GM19023 (cell line): Measurements from ENCODE around the gene CTDSPL.
"Not testable (repeated sequence)": the region's sequence is repeated elsewhere in the genome, so short reads cannot be mapped to it uniquely, and the experiment has no call there.

ENCODE experiments used
- ATAC-seq: cut with Tn5 transposase; IDR thresholded peaks from one replicate; pipeline ENCODE4 v1.9.1; 2021; ENCODE audit warnings: mild to moderate bottlenecking, moderate library complexity; ENCODE audit not compliant: unreplicated experiment

Gene CTDSPL

GRCh38 chr3:37985637-37986320, 124.1 kb downstream of the CTDSPL start:
- ATAC-seq: no peak

- no peak for ATAC-seq
These were observed 125.0 kb downstream of the CTDSPL start for GRCh38 chr3:37986479-37987314.

DNA sequence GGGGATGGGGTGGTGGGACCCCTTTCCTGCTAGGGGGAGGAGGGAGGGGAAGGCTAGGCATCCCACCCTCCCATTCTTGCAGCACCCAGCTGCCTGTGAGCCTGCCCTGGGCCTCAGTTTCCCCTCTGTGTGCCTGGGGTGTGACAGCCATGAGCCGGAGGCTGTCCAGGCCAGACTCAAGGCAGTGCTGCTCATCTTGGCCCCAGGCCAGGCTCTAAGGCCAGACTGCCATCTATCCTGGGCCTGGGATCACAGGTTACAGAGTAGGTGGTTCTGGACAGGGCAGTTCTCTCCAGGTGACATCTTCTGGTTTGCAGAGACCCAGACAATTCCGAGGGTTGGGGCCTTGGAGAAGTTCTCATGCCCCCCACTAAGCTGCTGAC, 125.6 kb downstream of the CTDSPL start:
- no peak for ATAC-seq

GRCh38 chr3:37987751-37988179, 126.1 kb downstream of the CTDSPL start:
- ATAC-seq: no peak

DNA sequence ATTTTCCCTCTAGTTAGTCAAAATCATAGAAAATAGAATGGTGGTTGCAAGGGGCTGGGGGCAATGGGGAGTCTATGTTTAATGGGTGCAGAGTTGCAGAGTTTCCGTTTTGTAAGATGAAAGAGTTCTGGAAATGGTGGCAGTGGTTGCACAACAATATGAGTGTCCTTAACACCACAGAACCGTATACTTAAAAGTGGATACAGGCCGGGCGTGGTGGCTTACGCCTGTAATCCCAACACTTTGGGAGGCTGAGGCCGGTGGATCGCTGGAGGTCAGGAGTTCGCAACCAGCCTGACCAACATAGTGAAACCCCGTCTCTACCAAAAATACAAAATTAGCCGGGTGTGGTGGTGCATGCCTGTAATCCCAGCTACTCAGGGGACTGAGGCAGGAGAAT, 126.7 kb downstream of the CTDSPL start:
- not testable (repeated sequence) for ATAC-seq

GRCh38 chr3:37988931-37989525, 127.3 kb downstream of the CTDSPL start:
- no peak for ATAC-seq

DNA sequence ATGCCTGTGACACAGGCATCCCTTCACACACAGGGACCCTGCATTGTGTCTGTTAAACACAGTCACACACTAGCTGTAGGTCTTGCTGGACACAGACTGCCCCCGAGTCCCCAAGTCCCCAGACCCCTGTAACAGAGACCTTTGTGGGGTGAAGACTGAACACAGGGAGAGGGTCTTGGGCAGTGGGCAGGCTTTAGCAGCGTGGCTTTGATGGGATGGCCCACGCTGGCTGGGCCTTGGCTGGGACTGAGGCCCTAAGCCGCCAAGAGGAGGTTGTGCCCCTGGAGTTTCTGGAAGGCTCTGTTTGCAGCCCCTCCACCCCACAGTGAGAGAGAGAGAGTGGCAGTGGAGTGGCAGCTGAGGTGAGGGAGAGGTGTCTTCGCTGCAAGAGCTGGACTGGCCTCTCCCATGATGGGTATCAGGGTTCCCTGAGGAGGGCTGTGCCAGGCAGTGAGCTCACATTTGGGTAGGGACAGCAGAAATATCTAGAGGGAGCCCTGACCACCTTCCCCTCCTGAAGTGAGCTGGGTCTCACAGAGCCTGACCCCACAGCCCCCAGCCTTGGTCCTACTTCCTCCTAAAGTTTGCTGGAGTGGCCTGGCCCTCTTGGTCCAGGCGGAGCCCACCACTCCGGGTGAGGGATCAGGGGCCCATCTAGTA, 128.3 kb downstream of the CTDSPL start:
- no peak for ATAC-seq

DNA sequence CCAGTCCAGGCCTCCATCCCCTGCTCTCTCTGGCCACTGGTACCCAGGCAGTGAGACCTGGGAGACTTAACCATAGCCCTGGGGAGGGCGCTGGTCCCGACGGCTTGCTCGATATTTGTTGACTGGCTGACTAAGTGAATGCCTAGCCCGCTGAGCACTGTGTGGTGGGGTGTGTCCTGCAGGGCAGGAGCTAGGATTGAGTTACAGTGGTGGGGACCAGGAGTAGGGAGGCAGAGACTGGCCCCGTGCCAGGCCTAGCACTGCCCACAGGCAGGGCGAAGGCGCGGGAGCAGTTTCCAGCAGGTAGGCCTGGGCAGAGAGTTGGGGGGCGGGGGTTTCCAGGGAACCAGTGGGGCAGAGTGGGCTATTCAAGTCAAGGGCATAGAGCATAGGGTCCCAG, 128.8 kb downstream of the CTDSPL start, which contains the start of gene VILL:
Gene VILL, plus strand, starts transcription at position 260 of the 400 bp plus-strand sequence. CDS start 2,887 bp downstream, outside the sequence.
- ATAC-seq: no peak

GRCh38 chr3:37991109-37991508, 129.4 kb downstream of the CTDSPL start:
- ATAC-seq: no peak

DNA sequence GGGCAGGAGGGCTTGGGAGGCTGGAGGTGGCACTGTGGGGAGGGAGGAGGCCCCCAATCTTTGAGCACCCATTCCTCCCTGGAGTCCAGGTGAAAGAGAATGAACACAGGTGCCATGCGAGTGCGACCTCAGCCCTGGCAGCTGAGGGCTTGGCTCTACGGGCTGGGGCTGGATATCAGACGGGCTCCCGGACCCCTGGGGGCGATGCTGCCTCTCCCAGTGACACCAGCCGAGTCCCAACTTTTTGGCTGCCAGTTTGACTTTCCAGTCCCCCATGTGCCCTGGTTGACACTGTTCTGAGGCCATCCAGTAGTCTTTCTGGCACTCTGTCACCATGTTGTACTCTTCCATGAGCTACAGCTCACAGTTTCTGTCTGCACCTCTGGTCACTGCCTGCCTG, 130.1 kb downstream of the CTDSPL start:
- no peak for ATAC-seq

DNA sequence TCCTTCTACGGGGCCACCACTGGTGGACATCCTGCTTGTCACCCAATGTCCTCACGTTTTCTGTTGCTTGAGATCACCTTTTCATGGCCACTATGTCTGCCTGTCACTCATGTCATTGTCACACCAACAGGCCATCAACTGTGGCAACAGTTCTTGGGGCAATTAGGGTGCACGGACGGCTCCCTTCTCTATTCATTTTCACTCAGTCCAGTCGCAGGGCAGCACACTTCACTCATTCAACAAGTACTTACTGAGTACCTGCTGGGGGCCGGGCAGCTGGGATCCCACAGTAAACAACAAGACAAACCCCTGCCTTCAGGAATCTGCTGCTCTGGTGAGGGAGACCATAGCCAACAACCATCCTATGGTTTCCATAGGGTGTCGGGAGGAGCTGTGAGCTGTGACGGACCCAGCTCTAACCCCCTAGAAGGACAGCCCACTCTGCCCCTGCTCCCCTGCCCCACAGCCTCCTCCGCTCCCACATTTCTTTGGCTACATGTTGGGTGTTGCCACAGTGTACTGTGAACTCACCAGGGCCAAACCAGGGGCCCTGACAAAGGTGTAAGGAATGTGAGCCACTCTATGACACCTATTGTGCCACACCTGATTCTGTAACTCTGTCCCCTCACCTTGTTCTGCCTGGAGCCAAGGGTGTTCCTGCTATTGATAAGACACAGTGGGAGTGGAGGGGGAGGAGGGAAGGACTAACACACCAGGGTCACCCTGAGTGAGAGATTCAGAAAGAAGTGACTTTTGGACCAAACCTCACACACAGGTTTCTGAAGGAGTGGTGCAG, 130.8 kb downstream of the CTDSPL start:
- no peak for ATAC-seq

- no peak for ATAC-seq
These were observed 131.4 kb downstream of the CTDSPL start for GRCh38 chr3:37993067-37993455.

- ATAC-seq: peak; percentile 1
These were observed 131.8 kb downstream of the CTDSPL start for GRCh38 chr3:37993460-37993819.

GRCh38 chr3:37993820-37994638, 132.3 kb downstream of the CTDSPL start:
- peak; percentile 59 for ATAC-seq

DNA sequence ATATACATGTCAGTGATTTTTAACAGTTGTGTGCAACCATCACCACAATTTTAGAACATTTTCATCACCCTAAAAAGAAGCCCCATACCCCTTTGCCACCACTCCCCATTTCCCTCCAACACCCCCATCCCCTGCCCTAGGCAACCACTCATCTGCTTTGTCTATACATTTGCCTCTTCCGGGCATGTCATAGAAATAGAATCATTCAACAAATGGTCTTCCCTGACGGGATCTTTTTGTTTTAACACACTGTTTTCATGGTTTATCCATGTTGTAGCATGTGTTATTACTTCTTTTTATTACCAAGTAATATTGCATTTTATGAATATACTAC, 132.9 kb downstream of the CTDSPL start:
- no peak for ATAC-seq

DNA sequence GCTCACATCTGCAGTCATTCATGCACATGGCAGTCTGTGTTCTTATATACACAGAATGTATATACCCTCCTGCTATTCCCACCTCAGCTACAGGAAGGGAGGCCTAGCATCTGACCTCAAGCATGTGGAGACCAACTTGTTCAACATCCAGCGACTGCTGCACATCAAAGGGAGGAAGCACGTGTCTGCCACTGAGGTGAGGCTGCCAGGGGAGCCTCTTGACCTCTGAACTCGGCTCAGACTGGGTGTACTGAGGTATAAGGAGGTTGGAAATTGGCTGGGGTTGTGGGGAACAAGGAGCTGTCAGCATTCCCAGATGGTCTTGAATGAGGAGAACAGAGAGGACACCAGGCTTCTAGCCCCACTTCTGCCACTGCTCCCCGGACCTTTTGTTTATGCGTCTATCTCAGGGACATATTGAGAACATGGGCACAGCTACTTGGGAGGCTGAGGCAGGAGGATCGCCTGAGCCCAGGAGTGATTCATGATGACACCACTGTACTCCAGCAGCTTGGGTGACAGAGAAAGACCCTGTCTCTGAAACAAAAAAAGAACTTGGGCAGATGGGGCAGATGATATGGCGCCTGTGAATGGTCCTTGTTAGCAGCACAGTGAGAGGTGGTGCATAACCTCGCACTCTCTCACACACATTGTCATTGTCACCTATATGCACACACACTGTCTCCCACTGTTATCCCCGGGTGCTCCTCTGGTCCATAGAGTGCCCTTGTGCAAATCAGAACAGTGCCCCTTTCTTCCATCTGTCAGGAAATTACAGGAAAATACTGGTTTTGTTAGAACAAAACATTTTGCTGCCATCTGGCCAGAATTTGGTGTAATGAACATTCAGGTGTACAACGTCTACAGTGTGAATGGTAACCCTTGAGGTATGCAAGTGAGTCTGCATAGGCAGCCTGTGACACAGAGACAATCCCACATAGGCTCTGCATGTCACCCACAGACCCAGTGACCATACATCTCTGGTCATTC, 134.3 kb downstream of the CTDSPL start:
- no peak for ATAC-seq

DNA sequence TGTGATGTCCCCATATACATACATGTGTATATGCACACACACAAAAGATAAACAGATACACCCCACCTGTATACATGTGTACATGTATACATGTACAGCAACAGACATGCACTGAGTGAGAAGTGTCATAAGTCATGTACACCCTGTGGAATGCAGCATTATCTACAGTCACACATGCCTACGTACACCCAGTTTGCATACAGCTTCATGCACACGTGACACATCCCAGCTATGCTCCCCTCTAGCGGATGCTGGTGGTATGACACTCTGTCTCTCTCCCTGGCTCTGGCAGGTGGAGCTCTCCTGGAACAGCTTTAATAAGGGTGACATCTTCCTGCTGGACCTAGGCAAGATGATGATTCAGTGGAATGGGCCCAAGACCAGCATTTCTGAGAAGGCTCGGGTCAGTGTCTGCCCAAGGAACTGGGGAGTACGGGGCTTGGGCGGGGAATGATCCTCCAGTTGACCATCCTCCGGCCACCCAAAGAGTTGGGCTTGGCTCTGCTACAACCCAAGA, 135.2 kb downstream of the CTDSPL start:
- peak; percentile 37 for ATAC-seq

DNA sequence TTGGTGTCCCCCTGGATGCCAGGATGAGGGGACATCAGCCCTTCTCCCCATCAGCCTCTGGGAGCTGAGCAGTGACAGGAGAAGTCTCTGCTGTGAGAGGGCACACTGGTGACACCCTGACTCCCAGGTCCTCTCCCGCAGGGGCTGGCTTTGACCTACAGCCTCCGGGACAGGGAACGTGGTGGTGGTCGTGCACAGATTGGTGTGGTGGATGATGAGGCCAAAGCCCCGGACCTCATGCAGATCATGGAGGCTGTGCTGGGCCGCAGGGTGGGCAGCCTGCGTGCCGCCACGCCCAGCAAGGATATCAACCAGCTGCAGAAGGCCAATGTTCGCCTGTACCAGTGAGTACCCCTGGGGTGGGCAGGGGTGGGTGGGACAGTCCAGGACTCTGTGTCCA, 135.7 kb downstream of the CTDSPL start:
- no peak for ATAC-seq
